WERI-Rb-1 (cell line): ENCODE results near the gene REEP3.

ENCODE experiments used
- DNase-seq: peaks from one replicate; pipeline ENCODE4 v3.0.0-alpha.2; 2020
- H3K27ac ChIP-seq: fragments of 250-450 bp; sonication (Bioruptor Pico); 2 replicates; pipeline ENCODE4 v1.5.1; 2020; ENCODE audit warnings: mild to moderate bottlenecking, moderate library complexity
- H3K27me3 ChIP-seq: fragments of 250-450 bp; sonication (Bioruptor Pico); 2 replicates; pipeline ENCODE4 v1.5.1; 2021; ENCODE audit warnings: mild to moderate bottlenecking, low read depth, moderate library complexity; ENCODE audit not compliant: insufficient read depth, severe bottlenecking
- H3K36me3 ChIP-seq: fragments of 250-450 bp; sonication (Bioruptor Pico); 2 replicates; pipeline ENCODE4 v1.5.1; 2020; ENCODE audit warnings: mild to moderate bottlenecking, moderate library complexity
- H3K4me3 ChIP-seq: 2 replicates; pipeline ENCODE4 v1.5.1; 2011; ENCODE audit warnings: low read depth, mild to moderate bottlenecking, control low read depth, low read length
- H3K9me3 ChIP-seq: fragments of 250-450 bp; sonication (Bioruptor Pico); 2 replicates; pipeline ENCODE4 v1.5.1; 2021; ENCODE audit warnings: mild to moderate bottlenecking, moderate library complexity; ENCODE audit not compliant: severe bottlenecking
- TF ChIP-seq, protein P1 (sequence below): IDR thresholded peaks from 2 replicates; pipeline ENCODE4 v1.5.1; 2011; ENCODE audit warnings: low read depth, mild to moderate bottlenecking, control low read depth, inconsistent platforms, low read length

Gene REEP3

DNA sequence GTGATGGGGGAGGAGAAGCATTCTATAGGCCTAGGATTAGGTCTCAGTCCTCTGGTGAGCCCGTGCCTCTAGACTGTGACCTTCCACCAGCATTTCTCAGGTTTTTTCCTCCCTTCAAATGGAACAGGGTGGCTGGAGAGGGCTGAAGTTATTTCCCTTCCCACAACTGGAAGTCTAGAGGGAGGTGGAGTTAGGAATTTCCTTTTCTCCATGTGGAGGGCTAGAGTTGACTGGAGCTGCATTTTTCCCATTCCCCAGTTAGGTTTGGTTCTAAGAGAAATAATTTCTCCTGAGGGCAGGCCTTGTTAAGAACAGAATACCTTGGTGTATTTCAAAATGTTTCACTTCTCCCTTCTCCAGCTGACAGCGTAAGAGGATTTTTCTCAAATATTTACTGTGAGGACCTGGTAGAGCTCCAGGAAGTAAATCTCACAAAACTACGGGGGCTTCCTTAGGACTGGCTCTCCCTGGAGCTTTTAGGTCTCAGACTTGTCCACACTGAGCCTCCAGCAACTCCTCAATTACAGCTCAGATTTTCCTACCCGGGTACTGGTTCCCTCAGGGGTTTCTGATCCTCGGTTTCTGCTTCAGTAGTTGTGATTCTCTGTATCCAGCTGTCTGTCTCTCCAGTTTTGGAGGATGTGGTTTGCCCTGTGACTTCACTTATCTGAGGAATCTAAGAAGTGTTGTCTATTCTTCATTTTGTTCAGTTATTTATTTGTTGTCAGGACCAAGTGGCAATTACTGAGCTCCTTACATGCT lies 6.0 kb upstream of the REEP3 start:
- Histone ChIP-seq H3K4me3 (no peak overlapping the region), H3K27ac (no peak overlapping the region)
- no peak for DNase-seq

DNA sequence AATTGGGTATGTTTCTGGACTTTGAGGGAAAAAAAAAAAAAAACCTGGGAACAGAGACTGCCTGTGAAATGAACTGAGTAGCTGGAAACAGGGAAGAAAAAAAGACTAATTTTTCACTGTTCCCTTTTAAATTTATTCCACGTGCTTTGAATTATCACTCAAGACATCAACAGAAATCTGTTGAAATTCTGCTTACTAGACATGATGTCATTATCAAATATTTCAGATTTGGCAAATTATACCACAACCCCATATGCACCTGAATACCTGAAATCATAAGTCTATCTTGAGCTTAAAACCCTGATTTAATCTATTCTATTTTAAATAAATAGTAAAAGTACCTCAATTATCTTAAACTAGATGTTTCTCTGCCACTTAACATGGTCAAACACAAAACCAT lies 5.0 kb upstream of the REEP3 start:
- Histone ChIP-seq H3K4me3 (no peak overlapping the region), H3K36me3 (peaks cover 6% of the 10 kb centered on the region), H3K27ac (no peak overlapping the region), H3K9me3 (no peaks in the 10 kb centered on the region), H3K27me3 (no peaks in the 10 kb centered on the region)
- TF ChIP-seq, protein P1, sequence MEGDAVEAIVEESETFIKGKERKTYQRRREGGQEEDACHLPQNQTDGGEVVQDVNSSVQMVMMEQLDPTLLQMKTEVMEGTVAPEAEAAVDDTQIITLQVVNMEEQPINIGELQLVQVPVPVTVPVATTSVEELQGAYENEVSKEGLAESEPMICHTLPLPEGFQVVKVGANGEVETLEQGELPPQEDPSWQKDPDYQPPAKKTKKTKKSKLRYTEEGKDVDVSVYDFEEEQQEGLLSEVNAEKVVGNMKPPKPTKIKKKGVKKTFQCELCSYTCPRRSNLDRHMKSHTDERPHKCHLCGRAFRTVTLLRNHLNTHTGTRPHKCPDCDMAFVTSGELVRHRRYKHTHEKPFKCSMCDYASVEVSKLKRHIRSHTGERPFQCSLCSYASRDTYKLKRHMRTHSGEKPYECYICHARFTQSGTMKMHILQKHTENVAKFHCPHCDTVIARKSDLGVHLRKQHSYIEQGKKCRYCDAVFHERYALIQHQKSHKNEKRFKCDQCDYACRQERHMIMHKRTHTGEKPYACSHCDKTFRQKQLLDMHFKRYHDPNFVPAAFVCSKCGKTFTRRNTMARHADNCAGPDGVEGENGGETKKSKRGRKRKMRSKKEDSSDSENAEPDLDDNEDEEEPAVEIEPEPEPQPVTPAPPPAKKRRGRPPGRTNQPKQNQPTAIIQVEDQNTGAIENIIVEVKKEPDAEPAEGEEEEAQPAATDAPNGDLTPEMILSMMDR, result no peak
- no peak for DNase-seq

More for the DNA sequence above, 6.0 kb upstream of the REEP3 start:
- peaks cover 3% of the 10 kb centered on the region for H3K36me3 ChIP-seq
- H3K27me3 ChIP-seq, result no peaks in the 10 kb centered on the region
- TF ChIP-seq, protein P1, result no peak
- no peaks in the 10 kb centered on the region for H3K9me3 ChIP-seq

DNA sequence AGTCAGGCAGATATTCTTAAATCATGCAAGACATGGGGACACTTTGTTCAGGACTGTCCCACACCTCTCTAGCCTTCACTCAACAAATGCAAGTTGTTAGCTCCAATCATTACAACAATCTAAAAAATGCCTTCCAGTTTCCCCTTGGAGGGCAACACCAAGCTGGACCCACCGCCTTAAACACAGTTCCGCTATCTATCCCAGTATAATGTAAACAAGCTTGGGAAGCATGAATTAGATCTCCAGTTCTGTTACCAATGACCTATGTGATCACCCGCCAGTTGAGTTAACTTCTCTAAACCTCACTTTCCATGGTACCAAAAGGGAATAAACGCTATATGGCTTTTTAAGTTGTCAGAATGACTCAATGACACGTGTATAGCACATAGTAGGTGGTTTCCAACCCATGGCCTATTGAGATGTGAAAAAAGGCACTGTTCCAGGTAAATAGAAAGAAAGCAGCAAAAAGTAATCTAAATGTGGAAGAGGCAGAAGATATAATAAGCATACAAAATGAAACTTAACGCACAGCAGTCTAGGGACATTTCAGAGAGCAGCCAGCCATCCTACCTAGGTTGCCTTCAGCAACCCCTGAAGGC lies 2.4 kb upstream of the REEP3 start:
- H3K9me3 ChIP-seq, result no peaks in the 10 kb centered on the region
- no peak for DNase-seq
- no peak overlapping the region for H3K27ac ChIP-seq
- H3K4me3 ChIP-seq, result no peak overlapping the region
- no peaks in the 10 kb centered on the region for H3K27me3 ChIP-seq
- peaks cover 9% of the 10 kb centered on the region for H3K36me3 ChIP-seq
- TF ChIP-seq, protein P1, result no peak

DNA sequence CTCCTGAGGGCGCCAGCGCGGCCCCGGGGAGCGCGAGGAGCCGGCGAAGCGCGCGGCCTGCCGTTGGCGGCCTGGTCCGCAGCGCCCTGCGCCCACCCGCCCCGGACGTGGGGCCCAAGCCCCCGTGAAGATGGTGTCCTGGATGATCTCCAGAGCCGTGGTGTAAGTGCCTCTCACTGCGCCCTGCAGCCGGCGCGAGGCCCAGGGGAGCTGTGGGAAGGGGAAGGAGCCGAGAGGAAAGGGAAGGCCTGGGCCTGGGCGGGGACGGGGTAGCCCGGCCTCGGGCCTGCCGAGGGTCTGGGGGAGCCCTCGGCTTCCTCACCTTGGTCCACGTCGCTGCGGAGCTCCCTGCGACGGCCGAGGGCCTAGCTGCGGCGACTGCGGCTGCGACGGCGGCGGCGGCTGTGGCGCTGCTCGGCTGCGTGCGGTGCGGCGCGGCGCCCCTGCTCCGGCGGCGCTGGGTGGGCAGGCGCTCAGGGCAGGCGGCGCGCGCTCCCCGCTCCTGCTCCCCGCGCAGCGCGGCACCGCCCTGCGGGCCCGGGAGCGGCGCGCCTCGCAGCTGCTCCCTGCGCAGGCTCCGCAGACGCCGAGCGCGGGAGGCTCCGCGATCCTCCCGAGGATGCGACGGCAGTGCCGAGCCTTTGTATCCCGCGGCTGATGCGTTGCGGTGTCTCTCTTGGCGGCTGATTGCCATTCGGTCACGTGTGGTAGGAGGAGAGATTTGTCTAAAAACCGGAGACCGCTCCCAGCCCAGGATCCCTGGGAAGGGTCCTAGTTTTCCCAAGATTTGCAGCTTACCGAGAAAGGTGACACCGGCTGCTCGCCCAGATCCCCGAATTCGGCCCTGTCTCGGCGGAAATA lies 445 bp downstream of the REEP3 start:
- TF ChIP-seq, protein P1, result no peak
- peak overlapping the region; percentile 99 for H3K27ac ChIP-seq
- no peaks in the 10 kb centered on the region for H3K27me3 ChIP-seq
- peaks cover 9% of the 10 kb centered on the region for H3K36me3 ChIP-seq
- peak; percentile 76 for DNase-seq
- H3K4me3 ChIP-seq, result peak overlapping the region; percentile 94
- no peaks in the 10 kb centered on the region for H3K9me3 ChIP-seq

DNA sequence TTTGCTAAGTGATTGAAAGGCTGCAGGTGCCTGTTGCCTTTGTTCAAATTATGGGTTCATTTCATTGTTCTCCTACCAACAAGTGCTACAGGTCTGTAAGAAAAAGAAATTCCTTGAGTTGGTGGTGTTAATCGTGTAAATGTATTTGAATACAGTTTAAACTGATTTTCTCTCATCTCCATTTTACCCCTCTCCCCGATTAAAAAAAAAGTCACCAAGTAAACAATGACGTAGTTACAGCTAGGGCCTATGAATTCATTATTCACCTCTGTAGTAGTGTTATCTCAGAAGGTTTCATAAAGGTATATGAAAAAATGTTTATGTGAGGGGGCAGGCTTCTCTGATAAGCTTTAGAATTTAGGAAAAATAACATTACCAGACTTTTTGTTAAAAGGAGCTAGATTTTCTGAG lies 1.1 kb downstream of the REEP3 start:
- Histone ChIP-seq H3K9me3 (no peaks in the 10 kb centered on the region), H3K36me3 (peaks cover 9% of the 10 kb centered on the region), H3K27ac (peak overlapping the region; percentile 99), H3K27me3 (no peaks in the 10 kb centered on the region), H3K4me3 (peak overlapping the region; percentile 74)
- TF ChIP-seq, protein P1, result no peak
- DNase-seq, result no peak
